K562 (cell line): Measurements from ENCODE around the gene TNPO2. TPM values are rescaled to one million over a fixed set of nuclear protein-coding genes. Genes with fewer than 3 reads are reported as not detected.
A peak's percentile ranks its signal among the peaks of the same experiment; 100 is the strongest.

Experiments
- ARID3B ChIP-seq: fragments of 250-450 bp; sonication (Bioruptor Pico); IDR thresholded peaks from 2 replicates; pipeline ENCODE4 v1.4.0; 2020; ENCODE audit warnings: borderline replicate concordance
- NCOR1 ChIP-seq: fragments of 450-650 bp; IDR thresholded peaks from 2 replicates; pipeline ENCODE4 v1.6.1; 2016; ENCODE audit warnings: mild to moderate bottlenecking, moderate library complexity
- NFE2L1 ChIP-seq: fragments of 450-650 bp; IDR thresholded peaks from 2 replicates; pipeline ENCODE4 v1.6.1; 2016; ENCODE audit warnings: missing genetic modification characterization, low read depth, mild to moderate bottlenecking, missing compliant biosample characterization, moderate library complexity, borderline replicate concordance
- PHB2 ChIP-seq: fragments of 450-650 bp; IDR thresholded peaks from 2 replicates; pipeline ENCODE4 v1.6.1; 2017; ENCODE audit warnings: low read depth
- PML ChIP-seq: IDR thresholded peaks from 2 replicates; pipeline ENCODE4 v1.6.1; 2012; ENCODE audit warnings: low read length, inconsistent platforms
- SFPQ ChIP-seq: fragments of 200-400 bp; formaldehyde crosslinking; IDR thresholded peaks from 2 replicates; pipeline ENCODE4 v1.6.1; 2017; ENCODE audit warnings: mild to moderate bottlenecking, low read depth, low read length, moderate library complexity
- TCF7 ChIP-seq: sonication (generic); IDR thresholded peaks from 2 replicates; pipeline ENCODE4 v1.6.1; 2016; ENCODE audit warnings: antibody characterized with exemption, borderline replicate concordance
- THRB ChIP-seq: fragments of 450-650 bp; formaldehyde crosslinking; conservative IDR thresholded peaks from 2 replicates; pipeline ENCODE4 v1.4.0; 2022; ENCODE audit warnings: mild to moderate bottlenecking, missing genetic modification characterization
- ZEB2 ChIP-seq: fragments of 450-650 bp; IDR thresholded peaks from 2 replicates; pipeline ENCODE4 v1.6.1; 2016
- ZNF232 ChIP-seq: sonication (generic); formaldehyde crosslinking; IDR thresholded peaks from 2 replicates; pipeline ENCODE4 v1.8.0; 2022; ENCODE audit warnings: mild to moderate bottlenecking, missing genetic modification reagents
- ZNF274 ChIP-seq: IDR thresholded peaks from 2 replicates; pipeline ENCODE4 v1.6.1; 2011; ENCODE audit warnings: low read depth, mild to moderate bottlenecking, low read length, moderate library complexity, borderline replicate concordance
- ZNF583 ChIP-seq: fragments of 250-450 bp; sonication (Bioruptor Pico); IDR thresholded peaks from 2 replicates; pipeline ENCODE4 v1.4.0; 2020
- ZNF75A ChIP-seq: fragments of 450-650 bp; formaldehyde crosslinking; IDR thresholded peaks from 2 replicates; pipeline ENCODE4 v1.4.0; 2020; ENCODE audit warnings: mild to moderate bottlenecking
- polyA plus RNA-seq, 8 experiments: library from polyadenylated mRNA; depleted of rRNA in 4 of 8; stranded (reverse) in 5 of 8; unstranded in 3 of 8; fragments of >200 nt; fragmentation: Nextera tagmentation in 2 of 8; fragmentation: Illumina TruSeq in 1 of 8; extraction: Ambion mirVana in 2 of 8; extraction: Trizol in 1 of 8; gene quantifications; 2 replicates each; pipeline versions ENCODE4 v1.2.1 to v1.2.3, GENCODE V29; 2011 to 2014; ENCODE audit warnings: inconsistent platforms in 1 of 8, missing spikeins in 1 of 8
- total RNA-seq, 7 experiments: library from RNA; depleted of rRNA in 6 of 7; stranded (reverse); fragments of >200 nt in 6 of 7; fragmentation: Illumina TruSeq in 2 of 7; extraction: Trizol in 2 of 7; gene quantifications; 2 replicates each; pipeline versions ENCODE4 v1.2.1 to v1.2.3, GENCODE V29; 2011 to 2021; ENCODE audit warnings: low replicate concordance in 1 of 7
- TF ChIP-seq, protein P1 (sequence below): fragments of 200-800 bp; sonication (Bioruptor generic); IDR thresholded peaks from 2 replicates; pipeline ENCODE4 v1.6.1; 2017; ENCODE audit warnings: missing genetic modification characterization, missing compliant biosample characterization
- TF ChIP-seq, protein P2 (sequence below): sonication (generic); formaldehyde crosslinking; IDR thresholded peaks from 2 replicates; pipeline ENCODE4 v1.8.0; 2022; ENCODE audit warnings: missing genetic modification reagents, mild to moderate bottlenecking, borderline replicate concordance

TNPO2 gene
- total and polyA plus RNA-seq, 9 of the 15 experiments (the other 6 are each of a cell fraction or from before 2014, with no cell fraction given) = 6.0 to 126 (median 53.8) TPM

DNA sequence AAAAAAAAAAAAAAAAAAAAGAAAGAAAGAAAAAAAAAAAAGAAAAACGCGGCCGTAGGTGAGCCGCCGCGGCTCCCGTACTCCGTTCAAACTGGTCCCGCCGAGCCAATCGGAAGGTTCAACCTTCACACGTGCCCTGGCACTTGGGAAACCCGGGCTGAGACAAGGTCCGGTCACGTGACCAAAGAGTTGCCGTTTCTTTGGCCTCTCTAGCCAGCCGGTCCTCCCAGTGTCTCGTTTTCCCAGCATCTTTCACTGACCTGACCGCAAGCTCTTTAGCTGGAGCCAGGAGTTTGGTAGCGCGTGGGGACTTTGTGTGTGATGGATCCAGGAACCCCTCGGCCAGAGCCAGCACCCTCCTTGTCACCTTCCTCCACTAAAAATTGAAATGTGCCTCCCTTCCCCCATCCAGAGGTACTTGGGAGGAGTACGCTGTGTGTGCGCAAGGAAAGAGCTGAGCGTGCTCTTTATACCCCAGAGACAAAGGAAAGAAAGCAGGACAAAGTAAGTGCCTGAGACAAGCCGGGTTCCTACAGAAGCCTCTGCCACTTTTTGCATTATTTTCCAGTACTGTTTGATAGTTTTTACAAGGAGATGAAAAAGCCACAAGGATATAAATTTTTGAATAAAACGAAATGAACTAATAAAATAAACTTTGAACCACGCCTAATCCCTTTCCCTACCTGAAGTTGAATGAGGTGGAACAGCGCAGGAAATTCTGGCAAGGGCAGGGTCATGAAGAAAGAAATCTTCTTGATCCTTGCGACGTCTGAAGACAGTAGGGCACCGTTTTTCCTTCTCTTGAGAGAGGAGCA is 959 bp downstream of the TNPO2 start (continued):
- TF ChIP-seq, protein P1, sequence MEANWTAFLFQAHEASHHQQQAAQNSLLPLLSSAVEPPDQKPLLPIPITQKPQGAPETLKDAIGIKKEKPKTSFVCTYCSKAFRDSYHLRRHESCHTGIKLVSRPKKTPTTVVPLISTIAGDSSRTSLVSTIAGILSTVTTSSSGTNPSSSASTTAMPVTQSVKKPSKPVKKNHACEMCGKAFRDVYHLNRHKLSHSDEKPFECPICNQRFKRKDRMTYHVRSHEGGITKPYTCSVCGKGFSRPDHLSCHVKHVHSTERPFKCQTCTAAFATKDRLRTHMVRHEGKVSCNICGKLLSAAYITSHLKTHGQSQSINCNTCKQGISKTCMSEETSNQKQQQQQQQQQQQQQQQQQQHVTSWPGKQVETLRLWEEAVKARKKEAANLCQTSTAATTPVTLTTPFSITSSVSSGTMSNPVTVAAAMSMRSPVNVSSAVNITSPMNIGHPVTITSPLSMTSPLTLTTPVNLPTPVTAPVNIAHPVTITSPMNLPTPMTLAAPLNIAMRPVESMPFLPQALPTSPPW (CRISPR knock-in tag) = no peak; the same call in 1 of the 2 replicates
- TF ChIP-seq ARID3B (CRISPR knock-in tag) (no peak), NFE2L1 (tag) (no peak), ZNF75A (CRISPR knock-in tag) (no peak), ZEB2 (no peak), NCOR1 (0 out of 2 replicates have a peak, but pooled peaks have one; percentile 3), ZNF232 (CRISPR knock-in tag) (no peak), TCF7 (no peak), PML (no peak; the same call in 1 of the 2 replicates), SFPQ (no peak), ZNF274 (no peak), ZNF583 (no peak), THRB (CRISPR knock-in tag) (peak; percentile 53; the same call in 1 of the 2 replicates), PHB2 (no peak)
- TF ChIP-seq, protein P2, sequence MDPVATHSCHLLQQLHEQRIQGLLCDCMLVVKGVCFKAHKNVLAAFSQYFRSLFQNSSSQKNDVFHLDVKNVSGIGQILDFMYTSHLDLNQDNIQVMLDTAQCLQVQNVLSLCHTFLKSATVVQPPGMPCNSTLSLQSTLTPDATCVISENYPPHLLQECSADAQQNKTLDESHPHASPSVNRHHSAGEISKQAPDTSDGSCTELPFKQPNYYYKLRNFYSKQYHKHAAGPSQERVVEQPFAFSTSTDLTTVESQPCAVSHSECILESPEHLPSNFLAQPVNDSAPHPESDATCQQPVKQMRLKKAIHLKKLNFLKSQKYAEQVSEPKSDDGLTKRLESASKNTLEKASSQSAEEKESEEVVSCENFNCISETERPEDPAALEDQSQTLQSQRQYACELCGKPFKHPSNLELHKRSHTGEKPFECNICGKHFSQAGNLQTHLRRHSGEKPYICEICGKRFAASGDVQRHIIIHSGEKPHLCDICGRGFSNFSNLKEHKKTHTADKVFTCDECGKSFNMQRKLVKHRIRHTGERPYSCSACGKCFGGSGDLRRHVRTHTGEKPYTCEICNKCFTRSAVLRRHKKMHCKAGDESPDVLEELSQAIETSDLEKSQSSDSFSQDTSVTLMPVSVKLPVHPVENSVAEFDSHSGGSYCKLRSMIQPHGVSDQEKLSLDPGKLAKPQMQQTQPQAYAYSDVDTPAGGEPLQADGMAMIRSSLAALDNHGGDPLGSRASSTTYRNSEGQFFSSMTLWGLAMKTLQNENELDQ (CRISPR knock-in tag) = no peak
